GM18873 (cell line): ENCODE measurements around the gene ARL15.

Source experiments
- ATAC-seq: cut with Tn5 transposase; IDR thresholded peaks from one replicate; pipeline ENCODE4 v1.9.1; 2021; ENCODE audit warnings: mild to moderate bottlenecking, moderate library complexity, moderate number of reproducible peaks; ENCODE audit not compliant: unreplicated experiment, low FRiP score

ARL15 gene

GRCh38 chr5:53969176-53969730, 341.1 kb downstream of the ARL15 start:
- ATAC-seq = no peak

GRCh38 chr5:53965459-53965858, 344.9 kb downstream of the ARL15 start:
- ATAC-seq = no peak

GRCh38 chr5:53963958-53964357, 346.4 kb downstream of the ARL15 start:
- no peak for ATAC-seq

GRCh38 chr5:53962306-53962705, 348.1 kb downstream of the ARL15 start:
- ATAC-seq = no peak

GRCh38 chr5:53956632-53957031, 353.7 kb downstream of the ARL15 start:
- ATAC-seq = no peak

- ATAC-seq = no peak
These were observed 354.2 kb downstream of the ARL15 start for GRCh38 chr5:53956196-53956595.

- no peak for ATAC-seq
These were observed 359.8 kb downstream of the ARL15 start for GRCh38 chr5:53950621-53951020.

GRCh38 chr5:53948598-53948997, 361.8 kb downstream of the ARL15 start:
- no peak for ATAC-seq

- no peak for ATAC-seq
These were observed 363.8 kb downstream of the ARL15 start for GRCh38 chr5:53946405-53947100.

GRCh38 chr5:53944981-53945380, 365.4 kb downstream of the ARL15 start:
- ATAC-seq = no peak

GRCh38 chr5:53943938-53944337, 366.4 kb downstream of the ARL15 start:
- ATAC-seq = no peak

- no peak for ATAC-seq
These were observed 367.6 kb downstream of the ARL15 start for GRCh38 chr5:53942724-53943123.

- no peak for ATAC-seq
These were observed 369.5 kb downstream of the ARL15 start for GRCh38 chr5:53940921-53941320.

- ATAC-seq = no peak
These were observed 372.9 kb downstream of the ARL15 start for GRCh38 chr5:53937467-53937866.

GRCh38 chr5:53936481-53937352, 373.7 kb downstream of the ARL15 start:
- no peak for ATAC-seq

GRCh38 chr5:53934151-53934820, 376.1 kb downstream of the ARL15 start:
- ATAC-seq = no peak

GRCh38 chr5:53932351-53932750, 378.0 kb downstream of the ARL15 start:
- no peak for ATAC-seq

- no peak for ATAC-seq
These were observed 379.9 kb downstream of the ARL15 start for GRCh38 chr5:53930457-53930856.

GRCh38 chr5:53929570-53929969, 380.8 kb downstream of the ARL15 start:
- no peak for ATAC-seq

- ATAC-seq = no peak
These were observed 381.2 kb downstream of the ARL15 start for GRCh38 chr5:53929152-53929551.

- no peak for ATAC-seq
These were observed 381.7 kb downstream of the ARL15 start for GRCh38 chr5:53928641-53929040.
